Body of pancreas (tissue), 4 donors: ENCODE measurements around the gene LRRC59. TPM values are rescaled to one million over a fixed set of nuclear protein-coding genes. Genes with fewer than 3 reads are reported as not detected.
A peak's percentile ranks its signal among the peaks of the same experiment; 100 is the strongest.

Experiments used
- ATAC-seq: fragments of 150-250 bp; one replicate; pipeline ENCODE4 v1.9.1; 2016
- DNase-seq, 4 donors: peaks; one replicate each; pipeline ENCODE4 v3.0.0-alpha.2; 2019
- H3K27ac ChIP-seq, 4 donors: fragments of 200-600 bp; sonication (generic); 1 replicate in 3 of 4; 2 replicates in 1 of 4; pipeline versions ENCODE4 v1.5.1 to v1.6.1; 2016 to 2019; ENCODE audit warnings: mild to moderate bottlenecking in 1 of 4, mixed read lengths in 1 of 4, moderate library complexity in 1 of 4
- H3K27me3 ChIP-seq, 2 donors: fragments of 200-600 bp; sonication (generic); one replicate each; pipeline ENCODE4 v1.6.0; 2016; ENCODE audit warnings: mild to moderate bottlenecking in 1 of 2
- H3K36me3 ChIP-seq, 2 donors: fragments of 200-600 bp; sonication (generic); replicated peaks in 1 of 2; 2 replicates each; pipeline ENCODE4 v1.5.1; 2016; ENCODE audit warnings: low read depth in 2 of 2; ENCODE audit not compliant: insufficient read depth in 1 of 2
- H3K4me1 ChIP-seq: fragments of 200-600 bp; sonication (generic); one replicate; pipeline ENCODE4 v1.6.0; 2016
- H3K4me3 ChIP-seq, 2 donors: fragments of 200-600 bp; sonication (generic); 1 replicate in 1 of 2; 2 replicates in 1 of 2; pipeline ENCODE4 v1.5.1; 2016 to 2019
- H3K9me3 ChIP-seq, 3 donors: fragments of 200-600 bp; sonication (generic); 1 replicate in 2 of 3; 2 replicates in 1 of 3; pipeline ENCODE4 v1.5.1; 2016
- CTCF ChIP-seq, 7 experiments: fragments of 450-650 bp in 4 of 7; fragments of 200-600 bp in 3 of 7; sonication (generic) in 3 of 7; IDR thresholded peaks; one replicate each; pipeline ENCODE4 v1.5.1; 2016 to 2019; ENCODE audit warnings: antibody characterized with exemption in 7 of 7
- POLR2A ChIP-seq, 3 donors: fragments of 450-650 bp; IDR thresholded peaks; one replicate each; pipeline ENCODE4 v1.6.1; 2016; ENCODE audit warnings: antibody characterized with exemption in 3 of 3, mild to moderate bottlenecking in 2 of 3
- WGBS, 2 donors: methylation state at CpG; one replicate each; pipeline ENCODE4 v1.1.5; 2017; 5-methylcytosine and 5-hydroxymethylcytosine counted together
- intact Hi-C: fragments of 100-400 bp; cut with DNase I; formaldehyde crosslinking; loops from one replicate; pipeline ENCODE4 v1.15.1; 2023
- total RNA-seq, 2 donors: library from RNA; depleted of rRNA; stranded (reverse); fragments of >200 nt; gene quantifications; one replicate each; pipeline ENCODE4 v1.1.0, GENCODE V29; 2016

Gene LRRC59
- total RNA-seq, 2 donors from 2014 or later = 70.8 to 113 TPM

- Histone ChIP-seq H3K27ac (peak overlapping the region in 3 of 4 donors; percentile 25 to 74 (median 55)), H3K36me3 (no peaks in the 10 kb centered on the region), H3K4me3 (no peak overlapping the region), H3K9me3 (no peaks in the 10 kb centered on the region), H3K27me3 (no peaks in the 10 kb centered on the region), H3K4me1 (peaks cover 77% of the 10 kb centered on the region)
- DNase-seq (no peak), ATAC-seq (no peak)
- intact Hi-C loops = no loop called here
- 75 to 80% methylated on average over 9 of the region's 9 CpGs for WGBS, 2 donors
- no peak for TF ChIP-seq POLR2A (IDR thresholded peaks at IDR 0.05)
- no peak for TF ChIP-seq CTCF (IDR thresholded peaks at IDR 0.05)
These were observed 27.1 kb upstream of the LRRC59 start for GRCh38 chr17:50424246-50424995.

GRCh38 chr17:50423553-50424159 lies 26.3 kb upstream of the LRRC59 start:
- H3K27me3 ChIP-seq = no peaks in the 10 kb centered on the region
- ATAC-seq (peak; percentile 41), DNase-seq (peak; percentile 34 to 63 (median 56))
- WGBS, 2 donors = 30 to 52% methylated on average over 6 of the region's 6 CpGs
- peaks cover 69% of the 10 kb centered on the region for H3K4me1 ChIP-seq
- H3K4me3 ChIP-seq = no peak overlapping the region
- peak overlapping the region in 3 of 4 donors; percentile 25 to 74 (median 55) for H3K27ac ChIP-seq
- no peaks in the 10 kb centered on the region for H3K36me3 ChIP-seq
- no peaks in the 10 kb centered on the region for H3K9me3 ChIP-seq
- TF ChIP-seq CTCF (IDR thresholded peaks at IDR 0.05) = no peak
- no peak for TF ChIP-seq POLR2A (IDR thresholded peaks at IDR 0.05)
- intact Hi-C loops = no loop called here

GRCh38 chr17:50422738-50423137 lies 25.4 kb upstream of the LRRC59 start:
- no peak for DNase-seq
- Histone ChIP-seq H3K36me3 (no peaks in the 10 kb centered on the region), H3K4me1 (peaks cover 61% of the 10 kb centered on the region), H3K4me3 (no peak overlapping the region), H3K9me3 (no peaks in the 10 kb centered on the region), H3K27ac (peak overlapping the region in 1 of 4 donors; percentile 84), H3K27me3 (no peaks in the 10 kb centered on the region)
- ATAC-seq = no peak
- 76 to 77% methylated on average over 2 of the region's 2 CpGs for WGBS, 2 donors
- intact Hi-C loops = no loop called here
- TF ChIP-seq CTCF (IDR thresholded peaks at IDR 0.05) (no peak), POLR2A (IDR thresholded peaks at IDR 0.05) (no peak)

GRCh38 chr17:50421308-50422051 lies 24.2 kb upstream of the LRRC59 start:
- 38% methylated on average over 3 of the region's 3 CpGs for WGBS, 2 donors
- DNase-seq (peak in 1 of 4 donors; percentile 30), ATAC-seq (no peak)
- no peaks in the 10 kb centered on the region for H3K9me3 ChIP-seq
- H3K36me3 ChIP-seq = no peaks in the 10 kb centered on the region
- H3K4me3 ChIP-seq = no peak overlapping the region
- intact Hi-C loops = no loop called here
- H3K4me1 ChIP-seq = peaks cover 48% of the 10 kb centered on the region
- no peaks in the 10 kb centered on the region for H3K27me3 ChIP-seq
- peak overlapping the region in 3 of 4 donors; percentile 63 to 84 (median 65) for H3K27ac ChIP-seq
- TF ChIP-seq POLR2A (IDR thresholded peaks at IDR 0.05) (no peak), CTCF (IDR thresholded peaks at IDR 0.05) (no peak)
